Mononuclear cell (primary cell): Measurements from ENCODE around the gene NR2C2AP. TPM values are rescaled to one million over a fixed set of nuclear protein-coding genes. Genes with fewer than 3 reads are reported as not detected.

Experiments
- H3K27me3 ChIP-seq: 2 replicates; pipeline ENCODE4 v1.6.0; 2011; ENCODE audit warnings: low read length, control low read depth; ENCODE audit not compliant: insufficient read depth
- H3K4me1 ChIP-seq: 2 replicates; pipeline ENCODE4 v1.5.1; 2011; ENCODE audit warnings: mild to moderate bottlenecking, low read length, control low read depth; ENCODE audit not compliant: insufficient read depth
- H3K4me3 ChIP-seq: 2 replicates; pipeline ENCODE4 v1.5.1; 2011; ENCODE audit warnings: mild to moderate bottlenecking, low read length, moderate library complexity
- H3K9me3 ChIP-seq: 2 replicates; pipeline ENCODE4 v1.5.1; 2011; ENCODE audit warnings: low read depth, mild to moderate bottlenecking, control low read depth, low read length
- total RNA-seq: library from RNA; depleted of rRNA; stranded (reverse); fragments of >200 nt; gene quantifications from one replicate; pipeline ENCODE4 v1.2.3, GENCODE V29; 2012

The NR2C2AP gene
- total RNA-seq, 1 donor: 8.0 TPM

GRCh38 chr19:19206938-19207337 lies 3.7 kb upstream of the NR2C2AP start:
- Histone ChIP-seq H3K9me3 (no peaks in the 10 kb centered on the region), H3K4me1 (peaks cover 24% of the 10 kb centered on the region), H3K27me3 (peaks cover 9% of the 10 kb centered on the region), H3K4me3 (no peak overlapping the region)

- peaks cover 26% of the 10 kb centered on the region for H3K4me1 ChIP-seq
- no peaks in the 10 kb centered on the region for H3K9me3 ChIP-seq
- H3K27me3 ChIP-seq: no peaks in the 10 kb centered on the region
- no peak overlapping the region for H3K4me3 ChIP-seq
Observed at GRCh38 chr19:19205416-19206410, 2.5 kb upstream of the NR2C2AP start.

GRCh38 chr19:19204181-19204580 lies 967 bp upstream of the NR2C2AP start:
- Histone ChIP-seq H3K27me3 (no peaks in the 10 kb centered on the region), H3K4me1 (peaks cover 26% of the 10 kb centered on the region), H3K9me3 (no peaks in the 10 kb centered on the region), H3K4me3 (no peak overlapping the region)

GRCh38 chr19:19202707-19203011 lies 555 bp downstream of the NR2C2AP start:
- Histone ChIP-seq H3K4me1 (peaks cover 24% of the 10 kb centered on the region), H3K4me3 (peak overlapping the region; percentile 64), H3K27me3 (no peaks in the 10 kb centered on the region), H3K9me3 (no peaks in the 10 kb centered on the region)

GRCh38 chr19:19201697-19202630 lies 1.2 kb downstream of the NR2C2AP start:
- no peak overlapping the region for H3K4me3 ChIP-seq
- no peaks in the 10 kb centered on the region for H3K9me3 ChIP-seq
- H3K4me1 ChIP-seq: peaks cover 17% of the 10 kb centered on the region
- no peaks in the 10 kb centered on the region for H3K27me3 ChIP-seq

GRCh38 chr19:19193926-19194325 lies 9.3 kb downstream of the NR2C2AP start:
- Histone ChIP-seq H3K4me3 (no peak overlapping the region), H3K9me3 (no peaks in the 10 kb centered on the region), H3K27me3 (no peaks in the 10 kb centered on the region), H3K4me1 (peaks cover 45% of the 10 kb centered on the region)

- peaks cover 49% of the 10 kb centered on the region for H3K4me1 ChIP-seq
- no peaks in the 10 kb centered on the region for H3K27me3 ChIP-seq
- H3K4me3 ChIP-seq: peak overlapping the region; percentile 82
- H3K9me3 ChIP-seq: no peaks in the 10 kb centered on the region
Observed at GRCh38 chr19:19192910-19193423, 10.2 kb downstream of the NR2C2AP start.

GRCh38 chr19:19192078-19192882 lies 10.9 kb downstream of the NR2C2AP start, which contains the start of the genes BORCS8 and RFXANK:
BORCS8 (minus strand) TSS chr19:19192152; CDS start chr19:19192117, 35 bp downstream.
RFXANK (plus strand) TSS chr19:19192258; CDS start chr19:19193947, 1,689 bp downstream.
- Histone ChIP-seq H3K9me3 (no peaks in the 10 kb centered on the region), H3K27me3 (no peaks in the 10 kb centered on the region), H3K4me1 (peaks cover 49% of the 10 kb centered on the region), H3K4me3 (peak within 1 kb of the TSS; percentile 82)

GRCh38 chr19:19191768-19192077 lies 11.5 kb downstream of the NR2C2AP start:
- peak overlapping the region; percentile 82 for H3K4me3 ChIP-seq
- H3K4me1 ChIP-seq: peaks cover 54% of the 10 kb centered on the region
- no peaks in the 10 kb centered on the region for H3K27me3 ChIP-seq
- H3K9me3 ChIP-seq: no peaks in the 10 kb centered on the region

GRCh38 chr19:19186742-19187141 lies 16.5 kb downstream of the NR2C2AP start:
- no peaks in the 10 kb centered on the region for H3K9me3 ChIP-seq
- H3K4me1 ChIP-seq: peaks cover 40% of the 10 kb centered on the region
- no peak overlapping the region for H3K4me3 ChIP-seq
- H3K27me3 ChIP-seq: no peaks in the 10 kb centered on the region

GRCh38 chr19:19185853-19186740 lies 17.1 kb downstream of the NR2C2AP start:
- H3K9me3 ChIP-seq: no peaks in the 10 kb centered on the region
- no peaks in the 10 kb centered on the region for H3K27me3 ChIP-seq
- H3K4me3 ChIP-seq: no peak overlapping the region
- peaks cover 36% of the 10 kb centered on the region for H3K4me1 ChIP-seq

- Histone ChIP-seq H3K4me1 (peaks cover 4% of the 10 kb centered on the region), H3K9me3 (no peaks in the 10 kb centered on the region), H3K27me3 (no peaks in the 10 kb centered on the region), H3K4me3 (no peak overlapping the region)
Observed at GRCh38 chr19:19181488-19181998, 21.7 kb downstream of the NR2C2AP start.
